GM19043 (cell line): ENCODE data around the gene CCDC188.

Source experiments
- ATAC-seq: cut with Tn5 transposase; IDR thresholded peaks from one replicate; pipeline ENCODE4 v1.9.1; 2021; ENCODE audit warnings: low read depth; ENCODE audit not compliant: unreplicated experiment

Gene CCDC188

DNA sequence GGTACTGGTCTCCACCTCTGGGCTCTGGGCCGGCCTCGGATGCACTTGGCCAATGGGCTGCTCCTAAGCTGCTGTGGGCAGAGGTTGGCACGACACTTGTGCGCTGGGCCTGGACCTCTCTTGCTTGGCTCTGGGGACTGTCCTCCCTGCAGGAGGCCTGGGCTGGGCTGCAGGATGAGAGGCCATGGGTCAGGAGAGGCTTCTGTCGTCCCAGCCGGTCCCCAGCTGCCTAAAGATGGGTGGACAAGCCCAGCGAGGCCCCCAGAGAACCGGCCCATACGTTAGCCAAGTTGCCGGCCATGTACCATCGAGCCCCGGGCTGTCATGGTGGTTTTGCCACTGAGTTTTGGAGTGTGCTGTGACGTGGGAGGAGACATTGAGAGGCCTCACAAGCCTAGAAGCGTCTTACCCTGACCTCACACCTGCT lies 1.6 kb upstream of the CCDC188 start:
- ATAC-seq = no peak

DNA sequence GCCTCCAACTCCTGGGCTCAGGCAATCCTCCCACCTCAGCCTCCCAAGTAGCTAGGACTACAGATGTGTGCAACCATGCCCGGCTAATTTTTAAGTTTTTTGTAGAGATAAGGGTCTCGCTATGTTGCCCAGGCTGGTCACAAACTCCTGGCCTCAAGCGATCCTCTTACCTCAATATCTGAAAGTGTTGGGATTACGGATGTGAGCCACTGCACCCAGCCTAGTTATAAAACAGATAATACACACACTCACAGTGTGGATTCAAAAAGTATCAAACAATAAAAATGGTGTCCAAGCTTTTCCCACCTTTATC lies 377 bp upstream of the CCDC188 start:
- no peak for ATAC-seq

DNA sequence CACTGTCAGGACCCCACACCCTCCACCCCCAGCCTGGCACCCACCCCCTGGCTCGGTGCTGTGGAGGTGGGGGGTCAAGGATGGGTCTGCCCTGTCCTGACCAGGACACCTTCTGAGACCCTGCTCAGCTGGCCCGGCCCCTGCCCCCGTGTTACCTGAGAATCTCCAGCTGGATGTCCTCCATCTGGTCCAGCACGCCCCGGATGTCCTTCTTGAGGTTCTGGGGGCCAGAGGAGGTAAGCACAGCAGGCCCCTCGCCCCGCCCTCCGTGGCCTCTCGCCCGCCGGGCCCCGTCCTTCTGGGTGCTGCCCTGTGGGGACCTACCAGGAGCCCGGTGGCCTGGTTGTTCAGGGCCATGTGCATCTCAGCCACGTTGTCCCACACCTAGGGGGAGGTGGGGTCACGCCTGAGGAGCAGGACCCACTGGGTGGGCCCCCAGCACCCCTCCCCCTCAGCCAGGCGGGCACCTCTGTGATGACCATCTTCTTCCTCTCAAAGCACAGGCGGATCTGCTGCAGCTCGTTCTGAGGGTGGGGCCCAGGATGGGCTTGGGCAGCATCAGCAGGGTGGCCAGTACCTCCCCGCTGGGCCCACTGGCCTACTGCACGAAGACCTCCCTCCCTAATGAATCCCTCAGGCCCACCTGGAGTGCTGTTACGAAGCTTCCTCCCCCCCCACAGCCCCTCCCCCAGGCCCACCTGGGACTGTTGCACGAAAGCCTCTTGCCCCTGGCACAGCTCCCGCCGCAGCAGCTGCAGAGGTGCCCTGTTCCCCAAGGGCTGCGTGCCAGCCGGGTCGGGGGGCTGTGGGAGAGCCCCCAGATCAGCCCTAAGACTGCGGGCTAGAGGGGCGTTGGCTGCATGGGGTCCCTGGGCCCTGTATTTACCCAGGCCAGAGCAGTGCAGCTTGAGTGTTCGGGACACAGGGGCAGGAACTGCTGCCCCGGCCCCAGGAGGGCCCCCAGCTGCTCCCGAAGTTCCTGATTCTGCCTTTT lies 1.3 kb downstream of the CCDC188 start:
- no peak for ATAC-seq

DNA sequence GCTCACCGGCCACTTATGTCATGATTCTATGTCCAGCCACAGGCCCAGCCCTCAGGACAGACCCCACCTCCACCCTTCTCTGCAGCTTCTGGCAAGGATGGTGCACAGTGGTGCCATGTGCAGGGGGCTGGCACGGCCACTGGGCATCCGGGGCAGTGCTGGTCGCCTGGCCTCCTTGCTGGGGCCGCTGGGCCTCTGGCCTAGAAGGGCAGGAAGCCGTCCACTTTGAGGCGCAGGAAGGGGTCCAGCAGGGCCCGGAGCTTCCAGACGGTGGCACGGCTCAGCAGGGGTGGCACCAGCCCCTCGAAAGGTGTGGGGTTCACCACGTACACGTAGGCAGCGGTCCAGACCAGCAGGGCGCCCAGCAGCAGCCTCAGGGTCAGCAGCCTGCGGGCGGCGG lies 2.4 kb downstream of the CCDC188 start:
- ATAC-seq = no peak

DNA sequence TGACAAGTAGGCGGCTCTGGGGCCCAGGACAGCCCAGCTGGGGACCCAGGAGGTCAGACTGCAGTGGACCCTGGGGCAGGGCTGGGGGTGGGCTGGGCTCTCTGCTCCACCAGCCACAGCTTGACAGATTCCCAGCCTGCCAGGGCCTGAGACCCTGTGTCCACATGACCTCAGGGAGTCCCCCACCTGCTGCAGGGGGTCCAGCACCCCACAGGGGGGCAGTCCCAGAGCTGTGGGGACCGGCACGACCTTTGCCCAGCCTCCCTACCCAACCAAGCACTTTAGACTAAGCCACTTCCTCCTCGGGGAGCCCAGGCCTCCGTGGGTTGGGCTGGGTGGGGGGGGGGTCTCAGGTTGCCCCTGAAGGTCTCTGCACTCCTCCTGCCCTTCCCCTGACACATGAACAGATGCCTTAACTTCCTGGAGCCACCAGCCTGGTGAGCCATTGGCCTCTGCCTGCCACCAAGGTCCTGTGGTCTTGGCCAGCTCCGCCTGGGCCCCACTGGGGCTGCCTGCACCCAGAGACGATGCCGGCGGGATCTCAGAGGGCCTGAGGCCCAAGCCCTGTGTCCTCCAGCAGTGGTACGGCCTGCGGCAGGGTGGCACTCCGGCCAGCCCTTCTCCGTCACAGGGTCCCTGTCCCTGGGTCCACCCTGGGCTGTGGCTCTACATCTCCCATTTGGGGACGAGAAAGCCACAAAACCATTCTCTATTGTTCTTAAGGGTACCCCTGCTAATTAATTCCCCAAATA lies 3.4 kb downstream of the CCDC188 start:
- ATAC-seq = no peak

DNA sequence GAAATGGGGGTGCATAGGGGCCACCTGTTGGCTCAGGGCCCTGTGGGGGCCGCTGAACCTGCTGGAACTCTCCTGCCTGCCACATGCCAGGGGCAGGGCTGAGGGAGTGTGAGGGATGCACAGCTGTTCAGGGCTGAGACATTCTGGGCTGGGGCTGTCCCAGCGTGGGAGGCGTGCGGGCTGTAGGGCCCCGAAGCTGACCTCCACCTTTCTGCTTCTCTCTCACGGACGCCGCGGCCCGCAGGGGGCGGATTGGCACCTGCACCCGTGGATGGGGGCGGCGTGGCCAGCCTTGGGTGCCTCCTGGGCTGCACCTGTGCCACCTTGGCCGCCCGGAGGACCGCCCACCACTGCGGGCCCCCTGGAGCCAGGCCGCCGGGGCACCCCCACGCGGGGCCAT lies 4.1 kb downstream of the CCDC188 start:
- no peak for ATAC-seq

DNA sequence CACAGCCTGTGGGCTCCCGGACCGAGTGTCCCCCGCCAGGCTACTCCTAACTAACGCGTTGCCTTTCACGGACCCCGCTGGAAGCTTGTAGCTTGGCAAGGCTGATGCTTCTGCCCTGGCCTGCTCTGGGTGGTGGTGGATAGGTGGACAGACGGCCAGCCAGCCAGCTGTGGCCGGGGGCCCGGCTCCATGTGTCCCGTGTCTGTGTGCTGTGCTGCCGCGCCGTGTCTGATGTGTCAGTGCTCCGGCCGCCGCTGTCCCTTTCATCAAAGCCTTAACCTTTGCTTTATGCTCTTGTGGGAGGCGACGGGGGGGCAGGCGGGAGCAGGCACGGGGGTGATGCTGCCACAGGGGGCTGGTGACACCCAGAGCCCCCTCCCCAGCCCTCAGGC lies 5.0 kb downstream of the CCDC188 start:
- ATAC-seq = no peak

- no peak for ATAC-seq
Measured at GRCh38 chr22:20145206-20145831, 5.5 kb downstream of the CCDC188 start.

DNA sequence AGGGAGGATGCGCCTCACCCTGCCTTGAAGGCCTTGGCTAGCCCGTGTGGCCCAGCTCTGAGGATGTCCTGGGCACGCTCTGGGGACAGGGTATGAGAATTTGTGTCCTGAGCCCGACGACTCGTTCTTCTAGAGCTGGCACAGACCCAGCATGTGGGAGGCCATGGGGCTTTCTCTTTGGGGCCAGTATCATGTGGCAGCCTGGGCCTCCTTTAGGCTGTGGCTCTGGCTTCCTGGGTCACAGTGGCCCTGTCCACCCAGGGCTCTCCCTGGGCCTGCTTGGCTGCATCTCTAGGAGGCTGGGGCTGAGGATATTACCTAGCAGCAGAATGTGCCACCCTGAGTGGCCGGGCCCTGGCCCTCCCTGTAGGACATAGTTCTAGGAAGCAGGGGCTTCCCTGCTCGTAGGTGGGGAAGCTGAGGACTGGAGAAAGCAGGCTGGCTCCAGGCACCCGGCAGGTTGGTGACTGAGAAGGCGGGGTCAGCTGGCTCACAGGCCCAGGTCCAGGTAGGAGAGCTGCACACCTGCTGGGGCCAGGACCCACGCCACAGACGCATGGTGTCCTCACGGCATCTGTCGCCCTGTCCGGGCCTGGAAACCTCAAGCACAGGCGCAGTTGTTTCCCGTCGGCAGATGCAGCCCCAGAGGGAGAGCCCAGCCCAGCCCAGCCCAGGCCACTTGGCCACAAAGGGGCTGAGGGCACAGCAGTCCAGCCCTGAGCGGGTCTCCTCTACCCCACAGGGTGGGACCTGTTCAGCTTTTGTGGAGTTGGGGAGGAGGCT lies 6.8 kb downstream of the CCDC188 start:
- no peak for ATAC-seq

- no peak for ATAC-seq
Measured at GRCh38 chr22:20142711-20143621, 7.9 kb downstream of the CCDC188 start.

GRCh38 chr22:20141186-20142077 lies 9.4 kb downstream of the CCDC188 start:
- no peak for ATAC-seq

- ATAC-seq = no peak
Measured at GRCh38 chr22:20140521-20140964, 10.3 kb downstream of the CCDC188 start.

DNA sequence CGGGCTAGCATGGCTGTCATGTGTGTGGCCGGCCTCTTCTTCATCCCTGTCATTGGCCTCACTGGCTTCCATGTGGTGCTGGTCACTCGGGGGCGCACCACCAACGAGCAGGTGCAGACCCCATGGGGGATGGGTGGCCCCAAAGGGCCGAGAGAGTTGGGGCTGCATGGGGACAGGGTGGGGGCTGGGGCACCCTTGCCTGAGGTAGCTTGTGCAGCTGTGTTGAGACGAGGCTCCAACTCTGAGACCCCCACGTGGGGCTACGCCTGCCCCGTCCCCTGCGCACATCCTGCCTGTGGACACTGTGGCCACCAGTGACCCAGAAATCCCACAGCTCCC lies 10.8 kb downstream of the CCDC188 start:
- no peak for ATAC-seq

DNA sequence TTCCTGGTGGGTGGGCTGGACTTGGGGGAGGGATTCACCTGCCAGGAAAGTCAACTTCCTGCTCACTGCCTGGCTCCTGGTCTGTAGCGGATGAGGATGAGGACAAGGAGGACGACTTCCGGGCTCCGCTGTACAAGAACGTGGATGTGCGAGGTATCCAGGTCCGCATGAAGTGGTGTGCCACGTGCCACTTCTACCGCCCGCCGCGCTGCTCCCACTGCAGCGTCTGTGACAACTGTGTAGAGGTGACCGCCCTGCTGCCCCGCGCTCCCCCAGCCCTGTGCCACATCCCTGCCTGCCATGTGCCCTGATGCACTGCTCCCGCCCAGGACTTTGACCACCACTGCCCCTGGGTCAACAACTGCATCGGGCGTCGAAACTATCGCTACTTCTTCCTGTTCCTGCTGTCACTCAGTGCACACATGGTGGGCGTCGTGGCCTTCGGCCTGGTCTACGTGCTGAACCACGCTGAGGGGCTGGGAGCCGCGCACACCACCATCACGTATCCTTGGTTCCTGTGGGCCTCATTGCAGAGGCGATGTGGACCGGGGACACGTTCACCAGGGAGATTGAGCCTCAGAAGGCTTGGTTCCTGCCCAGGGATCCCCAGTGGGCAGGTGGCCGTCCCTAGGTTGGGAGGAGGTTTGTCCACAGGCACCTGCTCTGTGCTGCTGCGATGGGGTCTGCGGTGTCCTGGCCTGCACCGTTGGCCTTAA lies 11.3 kb downstream of the CCDC188 start:
- no peak for ATAC-seq

- no peak for ATAC-seq
Measured at GRCh38 chr22:20138868-20139267, 12.0 kb downstream of the CCDC188 start.

DNA sequence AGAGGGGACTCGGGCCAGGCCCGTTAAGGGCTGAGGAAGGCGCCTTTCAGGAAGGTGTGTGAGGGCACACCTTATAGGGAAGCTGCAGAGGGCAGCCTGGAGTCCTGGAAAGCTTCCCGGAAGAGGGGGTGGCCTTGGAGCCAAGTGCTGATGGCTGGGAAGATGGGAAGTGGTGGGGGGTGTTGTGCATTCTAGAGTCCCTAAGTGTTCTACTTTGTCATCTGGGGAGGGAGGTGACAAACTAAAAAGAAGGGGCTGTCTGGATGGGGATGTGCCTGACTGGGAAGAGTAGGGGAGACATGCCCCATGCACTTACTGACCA lies 12.5 kb downstream of the CCDC188 start:
- no peak for ATAC-seq

- ATAC-seq = no peak
Measured at GRCh38 chr22:20137671-20138416, 13.0 kb downstream of the CCDC188 start.
